SK-MEL-5 (cell line): ENCODE results near the gene CHID1. TPM values are rescaled to one million over a fixed set of nuclear protein-coding genes. Genes with fewer than 3 reads are reported as not detected.

ENCODE experiments used
- DNase-seq: peaks from one replicate; pipeline ENCODE4 v3.0.0-alpha.2; 2016; ENCODE audit warnings: low read depth, low spot score
- in situ Hi-C: cut with HindIII; loops from 2 replicates; pipeline ENCODE4 v1.10.0; 2016; ENCODE audit warnings: low sequenced_read_pairs, high pct_unique_total_duplicates, low pct_unique_long_range_greater_than_20kb
- total RNA-seq: library from RNA; depleted of rRNA; stranded (reverse); fragments of >200 nt; shearing (Covaris generic); gene quantifications from 2 replicates; pipeline ENCODE4 v1.2.3, GENCODE V29; 2014

CHID1 gene
- total RNA-seq, 1 experiment from 2014 or later = 31.0 TPM

DNA sequence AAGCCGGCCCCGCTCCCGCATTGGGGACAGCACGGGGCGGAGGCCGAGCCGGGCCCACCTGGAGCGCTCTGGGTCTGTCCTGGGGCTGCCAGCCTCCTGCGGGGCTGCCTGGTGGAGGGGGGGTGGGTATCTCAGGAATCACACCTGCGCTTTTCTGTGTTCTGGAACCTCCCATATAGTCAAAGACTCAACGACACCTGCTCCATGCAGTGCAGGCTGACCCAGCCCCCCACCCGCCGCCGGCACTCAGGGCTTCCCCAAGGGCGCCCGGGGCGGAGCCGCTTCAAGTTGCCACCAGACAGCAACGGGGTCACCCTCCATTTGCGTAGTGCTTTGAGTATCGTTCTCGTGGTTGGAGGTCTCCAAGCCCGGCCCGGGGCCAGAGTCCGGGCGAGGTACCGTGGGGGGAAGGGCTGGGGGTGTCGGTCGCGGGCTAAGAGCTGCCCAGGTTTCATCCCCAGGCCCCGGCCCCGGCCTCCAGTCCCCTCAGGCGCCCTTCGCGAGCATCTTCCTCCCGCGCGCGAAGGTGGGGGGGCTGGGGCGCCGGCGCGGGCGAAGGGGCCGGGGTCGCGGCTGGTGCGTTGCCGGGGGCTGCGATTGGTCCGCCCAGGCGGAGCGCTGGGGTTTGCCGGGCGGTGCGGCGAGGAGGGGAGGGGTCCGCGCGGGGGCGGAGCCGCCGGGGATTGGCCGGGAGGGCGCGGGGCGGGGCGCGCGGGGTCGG lies 61.3 kb downstream of the CHID1 start:
- no peak for DNase-seq
- in situ Hi-C loops = no loop called here

DNA sequence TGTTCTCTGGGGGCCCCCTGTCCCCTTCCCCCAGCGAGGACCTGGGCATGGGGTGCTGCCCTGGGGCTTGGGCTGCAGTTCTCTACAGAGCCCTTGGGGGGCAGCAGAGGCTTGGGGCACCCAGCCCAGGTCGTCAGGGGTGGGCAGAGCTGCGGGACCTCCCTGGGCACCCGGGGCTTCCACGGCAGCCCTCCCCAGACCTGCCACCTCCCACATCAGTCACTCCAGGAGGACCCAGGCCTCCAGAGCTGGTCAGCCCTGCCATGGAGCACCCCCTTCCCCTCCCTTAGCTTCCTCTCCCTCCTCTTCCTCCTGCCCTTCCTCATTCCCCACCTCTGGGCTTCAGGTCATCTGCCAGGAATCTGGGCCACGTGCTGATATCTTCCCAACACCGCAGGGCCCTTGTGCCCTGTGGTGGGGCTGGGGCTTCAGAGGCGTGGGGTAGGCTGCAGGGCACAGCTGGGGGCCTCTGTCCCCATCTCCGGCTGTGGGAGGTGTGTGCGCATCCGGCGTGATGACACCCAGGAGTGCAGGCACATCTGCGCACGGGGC lies 62.2 kb downstream of the CHID1 start:
- DNase-seq = no peak
- in situ Hi-C loops = no loop called here

DNA sequence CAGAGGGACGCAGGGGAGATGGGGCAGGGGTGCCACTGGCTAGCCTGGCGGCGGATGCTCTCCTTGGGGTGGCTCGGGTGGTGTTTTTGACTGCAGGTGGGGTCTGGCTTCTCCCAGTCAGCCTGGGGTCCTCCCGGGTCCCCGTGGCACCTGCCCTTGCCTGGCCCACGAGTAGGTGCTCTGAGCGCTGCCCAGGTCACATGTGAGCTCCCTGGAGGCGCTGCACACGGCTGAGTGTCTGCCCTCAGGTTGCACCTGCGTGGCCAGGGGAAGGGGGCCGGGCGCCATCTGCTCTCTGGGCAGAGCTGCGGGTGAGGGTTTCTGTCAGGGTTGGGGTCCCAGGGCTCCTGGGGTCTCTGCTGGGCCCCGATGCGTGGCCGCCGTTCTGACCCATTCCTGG lies 62.7 kb downstream of the CHID1 start:
- in situ Hi-C loops = no loop called here
- DNase-seq = no peak

DNA sequence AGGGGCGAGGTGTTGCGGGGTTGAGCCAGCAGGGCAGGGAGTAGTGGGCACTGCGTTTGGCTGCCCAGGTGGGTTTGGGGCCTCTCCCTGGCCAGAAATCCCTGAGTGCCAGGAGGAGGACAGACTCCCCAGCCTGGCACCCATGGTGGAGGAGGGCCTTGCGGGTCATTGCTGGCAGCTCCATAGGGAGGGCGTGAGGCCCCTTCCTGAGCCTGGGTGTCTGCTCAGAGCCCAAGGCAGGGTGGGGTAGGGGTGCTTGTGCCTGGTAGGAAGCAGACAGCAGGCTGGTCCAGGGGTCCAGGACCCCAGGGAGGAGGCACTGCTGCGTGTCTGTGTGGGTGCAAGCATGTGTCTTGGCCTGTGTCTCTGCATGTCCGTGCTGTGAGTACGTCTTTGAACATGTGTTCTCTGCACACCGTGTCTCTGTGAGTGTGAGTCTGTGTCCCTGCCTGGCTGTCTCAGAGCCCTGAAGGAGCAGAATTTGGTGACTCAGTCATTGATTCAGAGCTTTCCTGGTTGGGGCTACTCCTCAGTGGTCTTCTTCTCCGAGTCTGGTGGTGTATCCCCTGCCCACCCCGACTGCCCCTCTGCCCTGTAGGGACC lies 64.0 kb downstream of the CHID1 start:
- in situ Hi-C loops = no loop called here

DNA sequence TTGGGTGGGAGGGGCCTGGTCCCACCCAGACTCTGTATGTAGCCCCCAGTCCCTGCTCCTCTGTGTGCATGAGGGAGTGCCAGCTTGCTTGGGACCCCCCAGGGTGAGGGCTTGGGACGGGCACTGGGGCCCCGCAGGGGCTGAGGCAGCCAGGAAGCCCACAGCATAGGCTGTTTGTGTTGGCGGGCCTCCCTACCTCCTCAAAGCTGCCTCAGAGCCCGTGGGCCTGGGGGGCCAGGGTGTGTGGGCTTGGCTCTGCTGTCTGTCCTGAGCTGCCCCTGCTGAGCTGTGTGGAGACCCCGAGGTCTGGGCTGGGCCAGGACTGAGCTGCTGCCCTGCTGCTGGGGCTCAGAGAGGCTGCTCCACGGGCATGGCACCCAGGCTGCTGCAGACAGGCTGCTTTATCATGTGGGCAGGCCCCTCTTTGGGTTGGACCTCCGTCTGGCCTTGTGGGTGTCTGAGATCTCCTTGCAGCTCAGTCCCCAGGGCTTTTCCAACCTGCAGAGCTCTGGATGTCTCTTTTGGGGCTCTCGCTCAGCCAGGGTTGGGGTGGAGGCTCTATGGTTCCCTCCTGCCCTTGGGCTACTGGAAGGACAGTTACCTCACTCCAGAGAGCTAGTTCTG lies 64.6 kb downstream of the CHID1 start:
- in situ Hi-C loops = no loop called here

More for the DNA sequence above, 64.0 kb downstream of the CHID1 start:
- DNase-seq = no peak

GRCh38 chr11:844693-845644 lies 65.6 kb downstream of the CHID1 start:
- in situ Hi-C loops = no loop called here
- peak; percentile 92 for DNase-seq

More for the DNA sequence above, 64.6 kb downstream of the CHID1 start:
- no peak for DNase-seq

GRCh38 chr11:843818-844692 lies 66.6 kb downstream of the CHID1 start:
- in situ Hi-C loops = no loop called here
- peak; percentile 79 for DNase-seq

DNA sequence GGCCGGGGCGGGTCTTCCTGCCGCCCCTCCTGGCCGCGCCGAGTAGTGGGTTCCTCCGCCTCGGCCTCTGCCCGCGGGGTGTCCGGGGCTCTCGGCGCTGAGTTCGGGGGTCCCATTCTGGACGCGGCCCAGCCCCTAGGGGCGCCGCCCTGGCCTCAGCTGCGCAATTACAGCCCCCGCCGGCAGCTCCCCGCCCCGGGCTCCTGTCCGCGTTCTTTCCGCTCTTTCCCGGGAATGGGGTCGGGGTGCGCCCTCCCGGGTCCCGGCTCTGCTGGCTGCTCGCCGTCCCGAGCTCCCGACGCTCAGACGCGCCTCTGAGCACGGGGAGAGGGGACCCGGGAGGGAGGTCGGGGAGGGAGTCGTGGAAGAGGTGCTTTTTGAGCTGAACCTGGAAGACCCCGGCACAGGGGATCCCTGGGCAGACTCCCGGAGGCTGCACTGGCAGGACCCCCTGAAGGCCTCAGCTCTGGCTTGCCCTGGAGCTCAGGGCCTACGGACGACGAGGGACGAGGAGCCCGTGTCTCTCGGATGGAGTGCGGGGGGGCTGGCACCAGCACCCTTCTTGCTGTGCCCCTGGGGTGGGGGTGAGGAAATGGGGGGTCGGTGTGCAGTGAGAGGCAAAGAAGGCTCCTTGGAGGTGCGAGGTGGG lies 67.4 kb downstream of the CHID1 start:
- in situ Hi-C loops = no loop called here
- no peak for DNase-seq

DNA sequence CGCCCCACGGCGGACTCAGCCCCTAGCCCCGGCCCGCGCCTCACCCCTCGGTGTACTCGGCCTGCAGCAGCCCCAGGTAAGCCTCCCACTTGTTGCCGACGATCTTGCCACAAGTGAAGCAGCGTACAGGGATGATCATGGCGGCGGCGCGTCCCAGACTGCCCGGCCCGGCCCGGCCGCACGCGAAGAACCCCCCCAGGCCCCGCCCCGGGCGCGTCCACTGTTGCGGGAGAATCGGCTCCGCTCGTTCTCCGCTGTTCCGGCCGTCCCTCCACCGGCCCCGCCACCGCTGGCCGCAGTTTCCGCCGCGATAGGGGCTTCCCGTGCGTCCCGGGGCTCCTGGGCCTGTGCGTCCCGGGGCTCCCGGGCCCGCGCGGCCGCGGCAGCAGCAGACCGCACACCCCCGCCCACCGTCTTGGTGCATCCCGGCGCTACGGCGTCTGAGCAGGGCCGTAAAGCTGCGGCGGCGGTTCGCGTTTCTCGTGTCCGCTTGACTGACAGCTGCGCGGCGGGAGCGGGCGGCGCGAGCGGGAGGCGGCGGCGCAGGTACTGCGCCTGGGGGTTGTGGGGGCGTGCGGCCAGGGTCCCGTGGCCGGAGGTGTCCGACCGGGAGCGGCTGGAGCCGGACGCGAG lies 68.1 kb downstream of the CHID1 start, which contains the start of the genes POLR2L and TSPAN4:
POLR2L (minus strand) TSS at position 160 of the 633 bp plus-strand sequence; CDS start at position 139, 21 bp downstream.
TSPAN4 (plus strand) TSS at position 483 of the 633 bp plus-strand sequence. CDS start 7,453 bp downstream, outside the sequence.
- peak; percentile 86 for DNase-seq
- in situ Hi-C loops = no loop called here

GRCh38 chr11:841981-842369 lies 68.6 kb downstream of the CHID1 start:
- no peak for DNase-seq
- in situ Hi-C loops = no loop called here

DNA sequence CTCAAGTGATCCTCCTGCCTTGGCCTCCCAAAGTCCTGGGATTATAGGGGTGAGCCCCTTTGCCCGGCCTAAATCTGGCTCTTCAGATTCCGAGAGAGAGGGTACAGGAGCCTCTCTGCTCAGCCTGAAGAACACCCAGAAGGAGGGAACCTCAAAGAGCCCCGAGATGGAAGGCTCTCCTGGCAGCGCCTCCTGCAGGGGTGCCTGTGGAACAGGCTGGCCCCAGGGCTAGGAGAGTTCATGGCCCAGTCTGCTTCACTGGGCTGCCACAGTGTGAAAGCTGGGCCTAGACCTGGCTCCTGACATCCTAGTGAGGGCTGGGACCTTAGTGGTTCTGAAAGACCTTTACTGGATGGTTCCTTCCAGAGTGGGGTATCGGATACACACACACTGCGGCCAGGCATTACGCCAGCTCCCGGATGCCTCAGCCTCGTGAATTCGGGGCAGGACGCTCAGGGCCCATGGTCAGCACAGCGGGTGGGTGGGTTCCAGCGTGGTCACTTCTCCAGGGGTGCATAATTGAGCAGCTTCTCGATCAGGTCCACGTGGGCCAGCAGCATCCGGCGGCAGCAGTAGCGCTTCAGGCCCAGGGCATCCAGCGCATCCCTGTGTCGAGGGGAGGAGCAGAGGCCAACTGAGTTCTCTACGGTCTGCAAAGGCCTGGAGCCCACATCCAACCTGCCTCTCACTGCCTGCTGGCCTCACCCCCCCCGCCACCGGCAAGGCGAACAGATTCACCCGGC lies 70.6 kb downstream of the CHID1 start:
- in situ Hi-C loops = no loop called here
- DNase-seq = peak; percentile 46

DNA sequence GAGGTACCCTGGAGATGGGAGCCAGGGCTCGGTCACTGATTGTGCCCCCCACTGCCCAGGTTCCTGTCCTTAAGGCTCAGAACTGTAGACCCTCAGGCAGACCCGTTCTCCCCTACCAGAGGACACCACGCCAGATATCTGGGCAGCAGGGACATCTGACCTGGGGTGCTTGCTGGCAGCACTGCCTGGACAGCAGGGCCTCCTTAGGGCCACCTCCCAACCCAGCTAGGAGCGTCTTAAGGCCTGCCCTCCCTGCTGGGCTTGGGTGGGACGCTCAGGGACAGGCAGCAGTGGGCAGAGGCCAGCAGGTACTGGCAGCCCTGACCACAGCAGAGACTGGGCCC lies 71.4 kb downstream of the CHID1 start:
- in situ Hi-C loops = no loop called here
- DNase-seq = no peak

- in situ Hi-C loops = no loop called here
- peak; percentile 67 for DNase-seq
Observed at GRCh38 chr11:838441-839279, 72.0 kb downstream of the CHID1 start.

DNA sequence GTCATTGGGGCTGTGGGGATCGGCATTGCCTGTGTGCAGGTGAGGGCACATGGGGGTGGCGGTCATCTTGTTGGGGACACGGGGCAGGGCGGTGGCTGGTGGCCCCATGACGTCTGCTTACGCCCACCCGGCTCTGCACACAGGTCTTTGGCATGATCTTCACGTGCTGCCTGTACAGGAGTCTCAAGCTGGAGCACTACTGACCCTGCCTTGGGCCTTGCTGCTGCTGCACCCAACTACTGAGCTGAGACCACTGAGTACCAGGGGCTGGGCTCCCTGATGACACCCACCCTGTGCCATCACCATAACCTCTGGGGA lies 72.7 kb downstream of the CHID1 start:
- in situ Hi-C loops = no loop called here
- no peak for DNase-seq
